Stimulated activated CD4-positive, alpha-beta T cell treated with anti-CD3 and anti-CD28 coated beads, TNF-alpha, amount 100 ng/mL, for 48 hours (primary cell): Measurements from ENCODE around the gene CHAMP1.
"Not testable (repeated sequence)": the region's sequence is repeated elsewhere in the genome, so short reads cannot be mapped to it uniquely, and the experiment has no call there.

Experiments used
- DNase-seq, 3 donors: peaks; one replicate each; pipeline ENCODE4 v3.0.0-alpha.2; 2020; ENCODE audit warnings: low read depth in 3 of 3

CHAMP1 gene

GRCh38 chr13:114299604-114300305 is 14.5 kb upstream of the CHAMP1 start:
- no peak for DNase-seq

DNA sequence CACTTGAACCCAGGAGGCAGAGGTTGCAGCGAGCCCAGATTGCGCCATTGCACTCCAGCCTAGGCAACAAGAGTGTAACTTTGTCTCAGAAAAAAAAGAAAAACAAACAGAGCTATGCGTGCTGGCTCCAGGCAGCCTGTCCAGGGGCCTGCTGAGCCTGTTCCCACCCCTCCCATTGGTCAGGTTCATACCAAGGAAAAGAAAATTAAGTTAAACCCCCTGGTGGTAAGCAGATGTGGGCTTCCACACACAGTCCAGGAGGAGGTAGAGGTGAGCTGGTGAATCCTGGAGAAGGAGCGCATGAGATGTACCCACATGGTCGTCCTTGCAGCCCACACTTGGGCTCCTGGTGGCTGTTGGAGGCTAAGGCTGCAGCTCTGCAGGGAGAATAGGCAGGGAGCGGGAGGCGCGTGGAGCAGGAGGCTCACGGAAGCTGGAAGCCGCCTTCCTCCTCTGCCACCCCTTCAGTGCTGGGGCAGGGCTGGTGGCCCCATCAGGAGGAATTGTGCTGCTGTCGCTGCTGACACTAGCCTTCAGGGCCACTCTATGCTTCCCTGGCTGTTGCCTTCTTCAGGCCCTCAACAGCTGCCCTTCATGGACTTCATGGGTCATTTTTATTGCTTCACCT is 10.5 kb upstream of the CHAMP1 start:
- DNase-seq, result no peak

DNA sequence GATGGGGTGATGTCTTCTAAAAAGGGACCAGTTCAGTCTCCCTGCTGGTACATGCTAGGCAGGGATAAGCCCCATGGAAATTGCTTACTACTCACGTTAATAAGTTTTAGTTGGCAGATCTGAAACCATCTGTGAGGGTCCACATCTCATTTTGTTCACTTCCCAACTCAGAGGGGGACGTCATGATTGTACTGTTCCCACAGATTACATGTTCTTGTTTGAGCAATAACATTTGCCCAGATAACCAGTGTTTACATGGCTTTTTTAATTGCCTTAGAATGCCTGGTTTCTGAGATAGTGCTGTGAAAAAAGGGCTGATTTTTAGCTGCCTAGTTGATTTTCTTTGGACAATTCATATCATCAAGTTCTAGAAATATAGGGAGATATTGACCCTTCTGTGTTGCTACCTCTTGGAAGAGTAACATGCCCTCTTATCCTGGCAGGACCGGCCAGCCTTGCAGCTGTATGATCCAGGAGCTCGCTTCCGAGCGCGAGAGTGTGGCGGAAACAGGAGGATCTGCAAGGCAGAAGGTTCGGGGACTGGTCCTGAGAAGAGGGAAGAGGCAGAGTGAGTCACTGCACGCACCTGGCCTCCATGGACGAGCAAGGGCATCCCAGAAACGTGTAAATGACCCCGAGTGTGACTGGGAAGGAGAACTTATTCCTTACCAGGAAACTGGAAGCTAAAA is 9.8 kb upstream of the CHAMP1 start:
- no peak for DNase-seq

DNA sequence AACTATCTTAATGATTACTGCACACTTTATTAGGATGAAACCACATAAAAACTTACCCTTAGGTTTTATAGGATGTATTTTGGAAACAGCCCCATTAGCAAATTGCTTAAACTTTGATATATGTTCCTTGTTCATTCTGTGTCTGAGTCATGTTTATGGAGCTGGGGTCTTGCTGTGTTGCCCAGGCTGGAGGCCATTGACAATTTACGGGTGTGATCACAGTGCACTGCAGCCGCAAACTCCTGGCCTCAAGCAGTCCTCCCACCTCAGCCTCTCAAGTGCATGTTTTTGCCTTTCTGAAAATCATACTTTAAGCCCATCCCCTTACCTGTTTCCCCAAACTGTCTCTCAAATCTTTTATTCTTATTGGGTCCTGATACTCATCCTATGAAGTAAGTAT is 5.2 kb upstream of the CHAMP1 start:
- no peak for DNase-seq

GRCh38 chr13:114309806-114310410 is 4.4 kb upstream of the CHAMP1 start:
- DNase-seq, result no peak

DNA sequence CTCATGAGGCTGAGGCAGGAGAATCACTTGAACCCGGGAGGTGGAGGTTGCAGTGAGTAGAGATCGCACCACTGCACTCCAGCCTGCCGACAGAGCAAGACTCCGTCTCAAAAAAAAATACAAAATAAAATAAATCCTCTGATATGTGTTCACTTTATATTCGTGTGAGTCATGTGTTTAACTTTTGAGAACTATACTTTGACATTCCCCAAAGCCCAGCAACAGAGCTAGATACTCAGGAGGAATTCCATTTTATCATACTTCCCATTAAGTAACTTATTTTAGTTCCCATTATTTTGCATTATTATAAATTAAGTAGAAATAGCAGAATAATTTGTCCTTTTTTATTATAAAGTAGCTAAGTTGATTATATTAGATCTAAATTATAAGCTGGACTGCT is 3.3 kb upstream of the CHAMP1 start:
- no peak for DNase-seq

DNA sequence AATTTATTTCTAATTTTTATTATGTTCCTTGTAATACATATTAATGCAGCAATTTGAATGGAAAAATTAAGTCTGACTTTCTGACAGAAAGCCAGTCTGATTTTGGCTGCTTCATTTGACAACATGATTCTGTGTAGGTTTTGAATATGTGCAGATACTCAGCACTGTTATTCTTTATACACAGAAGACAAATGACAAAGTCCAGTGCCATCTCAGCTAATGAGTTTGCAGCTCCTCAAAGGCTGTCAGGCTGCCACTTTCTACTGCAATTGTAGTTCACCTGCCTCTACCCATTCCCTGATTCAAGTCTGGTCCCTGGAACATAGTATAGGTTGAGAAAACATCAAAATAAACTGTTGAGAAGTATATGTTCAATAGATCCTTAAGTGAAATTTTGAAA is 2.9 kb upstream of the CHAMP1 start:
- DNase-seq, result no peak

DNA sequence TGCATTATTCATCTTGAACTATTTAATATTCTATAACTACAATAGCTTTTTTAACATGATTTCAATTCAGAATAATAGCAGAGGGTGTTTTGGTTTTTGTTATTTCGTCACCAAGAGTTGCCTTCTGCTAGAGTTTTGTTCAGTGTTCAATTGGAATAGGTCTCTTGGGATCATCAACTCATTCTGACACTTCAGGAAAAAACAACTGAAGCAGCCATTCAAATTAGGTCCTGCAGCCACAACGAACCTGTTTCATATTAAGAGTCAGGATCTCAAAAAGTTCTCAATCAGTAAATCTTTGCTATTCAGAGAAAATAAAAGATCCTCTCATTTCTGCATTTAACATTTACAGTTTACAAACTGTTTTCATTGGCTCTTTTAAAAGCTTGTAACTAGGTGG is 2.4 kb upstream of the CHAMP1 start:
- DNase-seq, result no peak

DNA sequence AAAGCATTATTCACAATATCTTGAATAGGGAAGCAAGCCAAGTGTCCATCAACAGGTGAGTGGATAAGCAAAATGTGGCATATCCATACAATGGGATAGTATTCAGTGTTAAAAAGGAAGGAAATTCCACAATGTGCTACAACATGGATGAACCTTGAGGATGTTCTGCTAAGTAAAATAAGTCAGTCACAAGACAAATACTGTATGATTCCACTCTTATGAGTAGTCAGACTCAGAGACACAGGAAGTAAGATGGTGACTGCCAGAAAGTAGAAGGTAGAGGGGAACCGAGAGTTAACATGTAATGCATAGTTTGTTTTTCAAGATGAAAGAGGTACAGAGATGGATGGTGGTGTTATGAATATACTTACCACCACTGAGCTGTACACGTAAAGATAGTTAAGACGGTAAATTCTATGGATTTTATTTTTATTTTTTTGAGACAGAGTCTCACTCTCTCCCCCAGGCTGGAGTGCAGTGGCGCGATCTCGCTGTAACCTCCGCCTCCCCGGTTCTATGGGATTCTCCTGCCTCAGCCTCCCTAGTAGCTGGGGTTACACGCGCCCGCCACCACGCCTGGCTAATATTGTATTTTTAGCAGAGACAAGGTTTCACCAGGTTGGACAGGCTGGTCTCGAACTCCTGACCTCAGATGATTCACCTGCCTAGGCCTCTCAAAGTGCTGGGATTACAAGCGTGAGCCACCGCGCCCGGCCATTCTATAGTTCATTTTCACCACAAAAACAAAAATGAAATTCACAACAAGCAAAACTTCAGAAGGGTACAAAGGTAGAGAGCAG is 1.0 kb upstream of the CHAMP1 start:
- peak in 2 of 3 donors; percentile 29 to 56 for DNase-seq

- no peak for DNase-seq
Measured at GRCh38 chr13:114315074-114315785, 927 bp downstream of the CHAMP1 start.

- no peak for DNase-seq
Measured at GRCh38 chr13:114318624-114319023, 4.3 kb downstream of the CHAMP1 start.

DNA sequence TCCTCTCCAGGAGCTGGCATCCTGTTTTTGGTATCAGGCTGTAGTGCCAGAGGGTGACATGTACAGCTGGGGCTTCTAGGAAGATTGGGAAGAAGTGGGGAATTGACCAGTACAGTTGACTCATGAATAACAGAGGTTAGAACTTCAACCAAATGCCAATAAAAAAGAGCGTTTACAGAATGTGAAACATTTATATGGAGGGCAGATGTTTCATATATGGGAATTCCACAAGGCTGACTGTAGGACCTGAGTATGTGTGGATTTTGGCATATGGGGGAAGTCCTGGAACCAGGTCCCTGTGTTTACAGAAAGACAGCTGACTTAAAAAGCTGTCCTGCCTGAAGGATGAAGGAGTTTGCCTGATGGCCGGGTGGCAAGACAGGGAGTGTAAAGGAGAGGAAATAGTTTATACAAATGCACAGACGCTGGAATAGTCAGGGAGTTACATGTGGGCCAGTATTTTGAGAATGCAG is 5.2 kb downstream of the CHAMP1 start:
- DNase-seq, result no peak

DNA sequence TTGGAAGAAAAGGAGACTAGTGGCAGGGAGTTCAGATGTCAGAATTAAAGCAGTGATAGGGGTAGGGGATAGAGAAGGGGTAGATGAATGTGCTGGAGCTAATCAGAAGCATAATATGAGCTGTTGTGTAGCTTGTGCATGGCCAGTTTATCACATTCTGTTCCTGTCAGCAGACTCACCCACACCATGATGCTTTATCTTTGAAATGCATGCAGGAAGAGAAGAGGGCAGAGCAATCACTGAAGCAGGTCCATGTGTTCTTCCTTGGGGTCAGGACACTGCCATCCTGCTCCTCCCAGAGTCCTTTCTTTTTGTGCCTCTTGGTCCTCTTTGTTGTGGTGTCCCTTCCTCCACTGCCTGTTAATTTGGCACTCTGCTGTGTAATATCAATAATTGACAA is 5.8 kb downstream of the CHAMP1 start:
- no peak for DNase-seq

GRCh38 chr13:114321256-114321655 is 7.0 kb downstream of the CHAMP1 start:
- no peak for DNase-seq

GRCh38 chr13:114323349-114323748 is 9.0 kb downstream of the CHAMP1 start:
- no peak for DNase-seq

- no peak for DNase-seq
Measured at GRCh38 chr13:114324334-114324733, 10.0 kb downstream of the CHAMP1 start.

DNA sequence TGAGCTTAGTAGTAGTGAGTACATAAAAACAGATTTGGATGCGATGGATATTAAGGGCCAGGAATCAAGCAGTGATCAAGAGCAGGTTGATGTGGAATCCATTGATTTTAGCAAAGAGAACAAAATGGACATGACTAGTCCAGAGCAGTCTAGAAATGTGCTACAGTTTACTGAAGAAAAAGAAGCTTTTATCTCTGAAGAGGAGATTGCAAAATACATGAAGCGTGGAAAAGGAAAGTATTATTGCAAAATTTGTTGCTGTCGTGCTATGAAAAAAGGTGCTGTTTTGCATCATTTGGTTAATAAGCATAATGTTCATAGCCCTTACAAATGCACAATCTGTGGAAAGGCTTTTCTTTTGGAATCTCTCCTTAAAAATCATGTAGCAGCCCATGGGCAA is 11.4 kb downstream of the CHAMP1 start:
- no peak for DNase-seq

DNA sequence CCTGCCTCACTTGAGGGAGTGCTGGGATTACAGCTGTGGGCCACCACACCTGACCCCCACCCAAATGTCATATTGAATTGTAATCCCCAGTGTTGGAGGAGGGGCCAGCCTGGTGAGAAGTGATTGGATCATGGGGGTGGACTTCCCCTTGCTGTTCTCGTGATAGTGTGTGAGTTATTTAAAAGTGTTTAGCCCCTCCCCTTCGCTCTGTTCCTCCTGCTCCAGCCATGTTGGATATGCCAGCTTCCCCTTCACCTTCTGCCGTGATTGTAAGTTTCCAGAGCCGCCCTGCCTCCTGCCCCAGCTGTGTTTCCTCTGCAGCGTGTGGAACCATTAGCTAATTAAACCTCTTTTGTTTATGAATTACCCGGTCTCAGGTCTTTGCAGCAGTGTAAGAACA is 13.7 kb downstream of the CHAMP1 start:
- no peak for DNase-seq

- no peak for DNase-seq
Measured at GRCh38 chr13:114328595-114328994, 14.3 kb downstream of the CHAMP1 start.

DNA sequence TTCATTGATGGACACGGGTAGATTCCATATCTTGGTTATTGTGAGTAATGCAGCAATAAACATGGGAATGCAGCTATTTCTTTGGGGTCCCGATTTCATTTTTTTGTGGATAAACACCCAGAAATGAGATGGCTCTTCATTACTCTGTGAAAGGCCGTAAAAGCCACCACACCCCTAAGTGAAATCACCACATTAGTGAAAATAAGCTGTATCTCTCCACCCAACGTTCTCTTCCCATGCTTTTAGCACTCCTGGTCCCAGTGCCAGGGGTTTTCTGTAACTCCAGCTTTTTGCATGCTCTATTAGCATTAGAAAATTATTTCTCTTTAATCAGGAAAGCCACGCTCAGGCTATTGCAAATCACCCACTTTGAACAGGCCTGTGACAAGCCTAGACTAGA is 15.8 kb downstream of the CHAMP1 start:
- no peak for DNase-seq

DNA sequence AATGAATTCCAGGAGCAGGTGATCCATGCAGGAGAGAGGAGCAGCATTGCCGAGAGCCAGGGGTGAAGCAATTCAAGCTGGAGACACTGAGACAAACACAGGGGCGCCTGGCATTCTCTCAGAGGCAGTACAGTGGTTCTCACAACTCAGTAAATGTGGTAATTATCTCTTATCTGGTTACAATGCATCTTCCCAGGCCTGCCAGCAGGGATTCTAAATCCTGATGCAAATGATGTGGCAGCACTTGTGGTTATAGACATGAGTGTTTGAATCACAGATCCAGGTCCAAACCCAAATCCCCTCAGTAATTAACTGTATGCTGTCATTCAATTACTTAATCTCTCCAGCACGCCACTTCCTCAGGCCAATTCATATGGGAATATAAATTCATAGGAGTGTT is 19.6 kb downstream of the CHAMP1 start:
- DNase-seq, result not testable (repeated sequence)
